SU-DHL-6 (cell line): Measurements from ENCODE around the gene ETV6.

ENCODE experiments used
- H2AFZ ChIP-seq: fragments of 200-600 bp; sonication (generic); 2 replicates; pipeline ENCODE4 v1.6.1; 2014; ENCODE audit warnings: low read depth, mild to moderate bottlenecking, moderate library complexity, mixed read lengths, antibody characterized with exemption, low read length; ENCODE audit not compliant: severe bottlenecking
- H3F3A ChIP-seq: fragments of 200-600 bp; shearing (Covaris generic); 2 replicates; pipeline ENCODE4 v1.6.0; 2016; ENCODE audit warnings: antibody characterized with exemption, mild to moderate bottlenecking; ENCODE audit not compliant: insufficient read depth
- H3K27ac ChIP-seq: fragments of 200-600 bp; sonication (generic); 2 replicates; pipeline ENCODE4 v1.5.1; 2016; ENCODE audit warnings: low read depth, mild to moderate bottlenecking, low read length, moderate library complexity, mixed read lengths
- H3K27me3 ChIP-seq: fragments of 200-600 bp; sonication (generic), shearing (Covaris generic); 2 replicates; pipeline ENCODE4 v1.6.0; 2014; ENCODE audit warnings: mild to moderate bottlenecking, low read length
- H3K36me3 ChIP-seq: fragments of 200-600 bp; sonication (generic); 2 replicates; pipeline ENCODE4 v1.6.1; 2014; ENCODE audit warnings: mild to moderate bottlenecking, low read length, mixed read lengths
- H3K4me2 ChIP-seq: fragments of 300-600, 200-600 bp; shearing (Covaris generic), sonication (generic); 2 replicates; pipeline ENCODE4 v1.6.0; 2014; ENCODE audit warnings: low read length, low read depth, mild to moderate bottlenecking; ENCODE audit not compliant: poor library complexity, severe bottlenecking
- H3K4me3 ChIP-seq: fragments of 200-600 bp; sonication (generic); 2 replicates; pipeline ENCODE4 v1.5.1; 2014; ENCODE audit warnings: antibody characterized with exemption, low read length, mild to moderate bottlenecking, mixed read lengths; ENCODE audit not compliant: insufficient read depth, poor library complexity, severe bottlenecking
- H3K79me2 ChIP-seq: fragments of 200-600 bp; sonication (generic); 2 replicates; pipeline ENCODE4 v1.6.1; 2014; ENCODE audit warnings: mild to moderate bottlenecking, low read length, moderate library complexity; ENCODE audit not compliant: insufficient read depth
- H3K9ac ChIP-seq: fragments of 200-600 bp; sonication (generic); 2 replicates; pipeline ENCODE4 v1.7.0; 2014; ENCODE audit warnings: mild to moderate bottlenecking, low read length
- H3K9me2 ChIP-seq: fragments of 200-600 bp; sonication (generic); replicated peaks from 2 replicates; pipeline ENCODE4 v1.6.1; 2014; ENCODE audit warnings: low read length; ENCODE audit not compliant: insufficient read depth
- H3K9me3 ChIP-seq: fragments of 200-600 bp; sonication (generic); 2 replicates; pipeline ENCODE4 v1.6.1; 2014; ENCODE audit warnings: low read length, mixed read lengths; ENCODE audit not compliant: insufficient read depth
- H4K20me1 ChIP-seq: fragments of 200-600 bp; sonication (generic); 2 replicates; pipeline ENCODE4 v1.6.1; 2014; ENCODE audit warnings: low read depth, mild to moderate bottlenecking, antibody characterized with exemption, low read length, moderate library complexity, mixed read lengths
- CTCF ChIP-seq: fragments of 200-600 bp; sonication (generic); IDR thresholded peaks from one replicate; pipeline ENCODE4 v1.5.1; 2017; ENCODE audit warnings: antibody characterized with exemption, mild to moderate bottlenecking, low read length, moderate library complexity; ENCODE audit not compliant: insufficient read depth, poor library complexity, severe bottlenecking
- EZH2phosphoT487 ChIP-seq: fragments of 200-600 bp; sonication (generic), shearing (Covaris generic); conservative IDR thresholded peaks from 2 replicates; pipeline ENCODE4 v1.6.1; 2018; ENCODE audit warnings: mild to moderate bottlenecking, antibody characterized with exemption, low read length, moderate library complexity, mixed read lengths

Gene ETV6

GRCh38 chr12:11923067-11923466 is 273.6 kb downstream of the ETV6 start:
- Histone ChIP-seq H3F3A (no peaks in the 10 kb centered on the region), H3K9me3 (no peaks in the 10 kb centered on the region), H3K27ac (no peak overlapping the region), H3K4me3 (no peak overlapping the region), H3K4me2 (no peak overlapping the region), H2AFZ (no peak overlapping the region), H3K27me3 (no peaks in the 10 kb centered on the region), H4K20me1 (no peaks in the 10 kb centered on the region), H3K79me2 (no peaks in the 10 kb centered on the region), H3K9me2 (no peaks in the 10 kb centered on the region), H3K9ac (no peak overlapping the region), H3K36me3 (no peaks in the 10 kb centered on the region)
- no peak for TF ChIP-seq CTCF
- TF ChIP-seq EZH2phosphoT487 = no peak

GRCh38 chr12:11927286-11927935 is 277.9 kb downstream of the ETV6 start:
- Histone ChIP-seq H3K79me2 (no peaks in the 10 kb centered on the region), H3K4me3 (no peak overlapping the region), H2AFZ (no peak overlapping the region), H3K9ac (no peak overlapping the region), H4K20me1 (no peaks in the 10 kb centered on the region), H3F3A (no peaks in the 10 kb centered on the region), H3K4me2 (no peak overlapping the region), H3K9me3 (no peaks in the 10 kb centered on the region), H3K27ac (no peak overlapping the region), H3K27me3 (no peaks in the 10 kb centered on the region), H3K9me2 (no peaks in the 10 kb centered on the region), H3K36me3 (no peaks in the 10 kb centered on the region)
- no peak for TF ChIP-seq EZH2phosphoT487
- no peak for TF ChIP-seq CTCF

- H3K4me3 ChIP-seq = no peak overlapping the region
- H3F3A ChIP-seq = no peaks in the 10 kb centered on the region
- H2AFZ ChIP-seq = no peak overlapping the region
- no peaks in the 10 kb centered on the region for H3K27me3 ChIP-seq
- no peak overlapping the region for H3K27ac ChIP-seq
- H3K36me3 ChIP-seq = no peaks in the 10 kb centered on the region
- no peaks in the 10 kb centered on the region for H3K79me2 ChIP-seq
- H3K9me2 ChIP-seq = no peaks in the 10 kb centered on the region
- no peak overlapping the region for H3K9ac ChIP-seq
- no peaks in the 10 kb centered on the region for H4K20me1 ChIP-seq
- no peaks in the 10 kb centered on the region for H3K9me3 ChIP-seq
- TF ChIP-seq EZH2phosphoT487 (no peak), CTCF (no peak)
- no peak overlapping the region for H3K4me2 ChIP-seq
Observed at GRCh38 chr12:11929714-11930113, 280.2 kb downstream of the ETV6 start.
